Stimulated activated CD8-positive, alpha-beta memory T cell treated with anti-CD3 and anti-CD28 coated beads, Interleukin-7, amount 100 ng/mL, for 4 hours (primary cell): ENCODE results near the gene ISG20.
"Not testable (repeated sequence)": the region's sequence is repeated elsewhere in the genome, so short reads cannot be mapped to it uniquely, and the experiment has no call there.

Experiments
- DNase-seq, 2 donors: peaks; one replicate each; pipeline ENCODE4 v3.0.0-alpha.2; 2020; ENCODE audit warnings: low read depth in 2 of 2

The ISG20 gene

GRCh38 chr15:88636654-88637053 is 2.2 kb upstream of the ISG20 start:
- no peak for DNase-seq

- DNase-seq = no peak
These were observed 1.4 kb upstream of the ISG20 start for GRCh38 chr15:88637436-88637835.

- DNase-seq = no peak
These were observed 783 bp upstream of the ISG20 start for GRCh38 chr15:88637841-88638625.

GRCh38 chr15:88641959-88642452 is 3.2 kb downstream of the ISG20 start:
- no peak for DNase-seq

- DNase-seq = not testable (repeated sequence)
These were observed 3.7 kb downstream of the ISG20 start for GRCh38 chr15:88642514-88642913.

- DNase-seq = no peak
These were observed 5.9 kb downstream of the ISG20 start for GRCh38 chr15:88644741-88645140.

- DNase-seq = no peak
These were observed 6.6 kb downstream of the ISG20 start for GRCh38 chr15:88645171-88646087.

- DNase-seq = no peak
These were observed 7.2 kb downstream of the ISG20 start for GRCh38 chr15:88646088-88646405.

GRCh38 chr15:88646951-88647350 is 8.1 kb downstream of the ISG20 start:
- DNase-seq = no peak

GRCh38 chr15:88647351-88648105 is 8.7 kb downstream of the ISG20 start:
- no peak for DNase-seq

- DNase-seq = no peak
These were observed 9.8 kb downstream of the ISG20 start for GRCh38 chr15:88648357-88649214.

- DNase-seq = peak; percentile 67 to 76
These were observed 10.5 kb downstream of the ISG20 start for GRCh38 chr15:88649286-88649733.

GRCh38 chr15:88649753-88650551 is 11.1 kb downstream of the ISG20 start:
- no peak for DNase-seq

GRCh38 chr15:88650556-88650955 is 11.7 kb downstream of the ISG20 start:
- no peak for DNase-seq

- no peak for DNase-seq
These were observed 12.4 kb downstream of the ISG20 start for GRCh38 chr15:88651136-88651732.

GRCh38 chr15:88651971-88652370 is 13.2 kb downstream of the ISG20 start:
- no peak for DNase-seq

- no peak for DNase-seq
These were observed 13.8 kb downstream of the ISG20 start for GRCh38 chr15:88652456-88653199.

- no peak for DNase-seq
These were observed 14.6 kb downstream of the ISG20 start for GRCh38 chr15:88653200-88654064.
